IPS-18c (cell line): ENCODE measurements around the gene MED25.

Experiments used
- H3K4me3 ChIP-seq: 2 replicates; pipeline ENCODE4 v1.7.0; 2013; ENCODE audit warnings: low read depth, mild to moderate bottlenecking, low read length, moderate library complexity; ENCODE audit not compliant: insufficient read depth
- H3K9me3 ChIP-seq: one replicate; pipeline ENCODE4 v1.6.1; 2013; ENCODE audit warnings: mild to moderate bottlenecking, low read length, moderate library complexity; ENCODE audit not compliant: control insufficient read depth, insufficient read depth

Gene MED25

DNA sequence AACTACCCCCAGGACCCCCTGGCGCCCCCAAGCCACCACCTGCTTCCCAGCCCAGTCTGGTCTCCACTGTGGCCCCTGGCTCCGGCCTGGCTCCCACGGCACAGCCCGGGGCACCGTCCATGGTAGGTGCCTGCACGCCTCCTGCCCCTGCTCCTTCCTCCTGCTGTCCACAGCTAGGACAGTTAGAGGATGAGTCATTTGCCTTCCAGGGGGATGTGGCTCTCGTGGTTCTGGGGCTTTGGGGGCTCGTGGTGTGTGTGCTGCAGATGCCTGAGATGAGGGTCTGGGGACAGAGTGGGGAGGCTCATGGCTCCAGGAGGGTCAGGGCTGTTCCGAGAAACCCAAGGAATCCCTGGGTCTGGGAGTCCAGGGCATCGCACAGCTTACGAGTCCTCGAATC is 12.7 kb downstream of the MED25 start:
- H3K9me3 ChIP-seq, result no peaks in the 10 kb centered on the region

GRCh38 chr19:49831592-49831991 is 13.5 kb downstream of the MED25 start:
- H3K9me3 ChIP-seq, result no peaks in the 10 kb centered on the region

More for the DNA sequence above, 12.7 kb downstream of the MED25 start:
- no peak overlapping the region for H3K4me3 ChIP-seq

GRCh38 chr19:49832556-49832955 is 14.5 kb downstream of the MED25 start:
- Histone ChIP-seq H3K9me3 (no peaks in the 10 kb centered on the region), H3K4me3 (no peak overlapping the region)

More at GRCh38 chr19:49831592-49831991, 13.5 kb downstream of the MED25 start:
- no peak overlapping the region for H3K4me3 ChIP-seq

GRCh38 chr19:49833599-49833998 is 15.5 kb downstream of the MED25 start:
- Histone ChIP-seq H3K9me3 (no peaks in the 10 kb centered on the region), H3K4me3 (no peak overlapping the region)

DNA sequence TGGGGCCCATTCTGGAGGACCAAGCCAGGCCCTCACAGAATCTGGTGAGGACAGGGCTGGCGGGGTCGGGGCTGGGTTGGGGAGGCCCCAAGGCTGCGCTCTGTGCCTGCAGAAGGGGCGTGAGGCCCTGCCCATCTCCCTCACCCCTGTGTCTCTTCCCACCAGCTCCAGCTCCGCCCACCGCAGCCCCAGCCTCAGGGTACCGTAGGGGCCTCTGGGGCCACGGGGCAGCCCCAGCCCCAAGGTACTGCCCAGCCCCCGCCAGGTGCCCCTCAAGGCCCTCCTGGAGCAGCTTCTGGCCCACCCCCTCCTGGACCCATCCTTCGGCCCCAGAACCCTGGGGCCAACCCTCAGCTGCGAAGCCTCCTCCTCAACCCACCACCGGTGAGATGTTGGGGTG is 17.5 kb downstream of the MED25 start:
- H3K4me3 ChIP-seq, result no peak overlapping the region
- no peaks in the 10 kb centered on the region for H3K9me3 ChIP-seq

DNA sequence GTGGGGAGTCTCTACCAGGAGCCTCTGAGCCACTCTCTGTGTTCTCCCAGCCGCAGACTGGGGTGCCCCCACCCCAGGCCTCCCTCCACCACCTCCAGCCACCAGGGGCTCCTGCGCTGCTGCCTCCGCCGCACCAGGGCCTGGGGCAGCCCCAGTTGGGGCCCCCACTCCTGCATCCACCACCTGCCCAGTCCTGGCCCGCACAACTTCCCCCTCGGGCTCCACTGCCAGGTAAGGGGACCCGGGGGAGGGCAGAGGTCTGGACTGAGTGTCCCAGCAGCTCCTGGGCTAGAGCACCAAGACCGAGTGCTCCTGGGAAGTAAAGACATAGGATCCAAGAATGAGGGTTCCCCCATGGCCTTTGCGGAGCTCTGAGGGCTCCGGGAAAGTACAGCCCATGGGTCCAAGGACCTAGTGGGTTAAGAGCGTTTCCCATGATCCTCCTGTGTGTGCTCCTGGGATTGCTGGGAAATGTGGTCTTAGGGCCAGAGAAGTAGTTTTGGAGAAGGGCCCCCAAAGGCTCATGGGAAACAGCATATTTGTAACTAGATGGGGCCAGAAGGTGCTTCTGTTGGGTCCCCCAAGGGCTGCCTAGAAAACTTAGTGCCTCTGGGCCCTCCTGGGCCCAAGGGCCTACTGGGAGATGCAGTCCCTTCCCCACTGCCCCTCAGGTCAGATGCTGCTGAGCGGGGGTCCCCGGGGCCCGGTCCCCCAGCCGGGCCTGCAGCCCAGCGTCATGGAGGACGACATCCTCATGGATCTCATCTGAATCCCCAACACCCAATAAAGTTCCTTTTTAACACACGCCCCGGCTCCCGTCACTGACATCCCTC is 18.3 kb downstream of the MED25 start:
- Histone ChIP-seq H3K9me3 (no peaks in the 10 kb centered on the region), H3K4me3 (no peak overlapping the region)

- H3K9me3 ChIP-seq, result no peaks in the 10 kb centered on the region
- H3K4me3 ChIP-seq, result no peak overlapping the region
These were observed 18.9 kb downstream of the MED25 start for GRCh38 chr19:49837009-49837310.

DNA sequence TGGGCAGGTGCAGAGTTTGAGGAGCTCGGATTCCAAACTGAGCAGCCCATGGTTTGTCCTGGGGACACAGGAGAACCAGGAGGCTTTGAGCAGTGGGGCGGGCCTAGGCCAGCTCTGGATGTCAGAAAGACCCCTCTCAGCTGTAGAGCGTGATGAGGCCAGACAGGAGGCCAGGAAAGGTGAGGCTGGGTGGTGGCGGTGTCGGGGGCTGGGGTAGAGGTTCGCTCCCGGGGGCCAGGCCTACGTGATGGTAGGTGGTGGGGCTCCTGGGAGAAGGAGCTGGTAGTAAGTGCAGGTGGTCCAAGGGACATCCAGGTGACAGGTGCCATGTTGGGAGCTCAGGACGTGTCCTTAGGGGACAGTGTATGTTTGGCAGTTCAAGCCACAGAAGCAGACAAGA is 19.3 kb downstream of the MED25 start:
- Histone ChIP-seq H3K4me3 (no peak overlapping the region), H3K9me3 (no peaks in the 10 kb centered on the region)

GRCh38 chr19:49838885-49839588 is 20.9 kb downstream of the MED25 start:
- no peaks in the 10 kb centered on the region for H3K9me3 ChIP-seq
- H3K4me3 ChIP-seq, result no peak overlapping the region

- no peaks in the 10 kb centered on the region for H3K9me3 ChIP-seq
- no peak overlapping the region for H3K4me3 ChIP-seq
These were observed 21.6 kb downstream of the MED25 start for GRCh38 chr19:49839713-49840112.

- no peak overlapping the region for H3K4me3 ChIP-seq
- no peaks in the 10 kb centered on the region for H3K9me3 ChIP-seq
These were observed 22.2 kb downstream of the MED25 start for GRCh38 chr19:49840321-49840720.

- Histone ChIP-seq H3K9me3 (no peaks in the 10 kb centered on the region), H3K4me3 (no peak overlapping the region)
These were observed 22.7 kb downstream of the MED25 start for GRCh38 chr19:49840736-49841249.

DNA sequence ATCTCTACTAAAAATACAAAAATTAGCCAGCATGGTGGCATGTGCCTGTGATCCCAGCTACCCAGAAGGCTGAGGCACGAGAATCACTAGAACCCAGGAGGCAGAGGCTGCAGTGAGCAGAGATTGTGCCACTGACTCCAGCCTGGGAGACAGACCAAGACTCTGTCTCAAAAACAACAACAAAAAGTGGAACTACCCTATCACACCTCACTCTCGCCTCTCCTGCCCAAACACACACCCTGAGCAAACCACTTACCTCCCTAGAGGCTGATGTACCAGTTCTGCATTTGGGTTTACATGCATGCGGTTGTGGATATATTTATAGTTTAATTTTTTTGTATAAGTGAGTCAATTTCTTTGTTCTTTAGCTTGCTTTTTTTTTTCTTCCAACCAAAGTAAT is 25.2 kb downstream of the MED25 start:
- Histone ChIP-seq H3K9me3 (no peaks in the 10 kb centered on the region), H3K4me3 (no peak overlapping the region)

DNA sequence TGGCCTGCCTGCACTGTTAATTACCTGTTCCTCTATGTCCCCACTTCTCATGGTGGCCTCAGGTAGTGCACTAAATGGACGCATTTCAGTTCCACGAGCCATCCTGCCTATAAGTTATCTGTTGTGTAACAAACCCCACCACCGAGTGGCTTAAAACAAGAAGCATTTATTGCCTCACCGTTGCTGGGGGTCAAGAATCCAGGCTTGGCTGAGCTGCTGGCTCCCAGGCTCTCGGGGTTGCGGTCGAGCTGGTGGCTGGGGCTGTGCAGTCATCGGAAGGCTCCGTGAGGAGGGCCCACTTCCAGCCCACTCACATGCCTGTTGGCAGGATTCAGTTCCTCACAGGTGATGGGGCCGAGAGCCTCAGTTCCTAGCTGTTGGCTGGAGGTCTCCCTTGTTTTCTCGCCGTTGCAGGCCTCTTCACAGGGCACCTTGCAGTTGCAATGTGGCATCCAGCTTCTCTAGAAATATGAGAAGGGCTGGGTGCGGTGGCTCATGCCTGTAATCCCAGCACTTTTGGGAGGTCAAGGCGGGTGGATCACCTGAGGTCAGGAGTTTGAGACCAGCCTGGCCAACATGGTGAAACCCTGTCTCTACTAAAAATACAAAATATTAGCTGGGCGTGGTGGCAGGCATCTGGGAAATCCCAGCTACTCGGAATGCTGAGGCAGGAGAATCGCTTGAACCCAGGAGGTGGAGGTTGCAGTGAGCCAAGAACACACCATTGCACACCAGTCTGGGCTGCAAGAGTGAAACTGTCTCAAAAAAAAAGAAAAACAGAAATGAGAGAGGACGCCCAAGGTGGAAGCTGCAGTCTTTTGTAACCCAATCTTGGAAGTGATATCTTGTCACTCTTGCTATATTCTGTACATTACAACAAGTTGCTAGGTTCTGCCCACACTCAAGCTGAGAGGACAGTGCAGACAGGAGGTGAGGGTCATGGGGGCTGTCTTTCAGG is 26.3 kb downstream of the MED25 start:
- no peaks in the 10 kb centered on the region for H3K9me3 ChIP-seq
- no peak overlapping the region for H3K4me3 ChIP-seq

- no peak overlapping the region for H3K4me3 ChIP-seq
These were observed 27.3 kb downstream of the MED25 start for GRCh38 chr19:49845414-49845813.

GRCh38 chr19:49846408-49846807 is 28.3 kb downstream of the MED25 start:
- H3K9me3 ChIP-seq, result no peaks in the 10 kb centered on the region
- no peak overlapping the region for H3K4me3 ChIP-seq

More at GRCh38 chr19:49845414-49845813, 27.3 kb downstream of the MED25 start:
- H3K9me3 ChIP-seq, result no peaks in the 10 kb centered on the region
